Body of pancreas (tissue), 4 donors: ENCODE measurements around the gene BRD1. TPM values are rescaled to one million over a fixed set of nuclear protein-coding genes. Genes with fewer than 3 reads are reported as not detected.

Experiments used
- ATAC-seq: fragments of 150-250 bp; one replicate; pipeline ENCODE4 v1.9.1; 2016
- DNase-seq, 4 donors: peaks; one replicate each; pipeline ENCODE4 v3.0.0-alpha.2; 2019
- H3K27ac ChIP-seq, 4 donors: fragments of 200-600 bp; sonication (generic); 1 replicate in 3 of 4; 2 replicates in 1 of 4; pipeline versions ENCODE4 v1.5.1 to v1.6.1; 2016 to 2019; ENCODE audit warnings: mild to moderate bottlenecking in 1 of 4, mixed read lengths in 1 of 4, moderate library complexity in 1 of 4
- H3K27me3 ChIP-seq, 2 donors: fragments of 200-600 bp; sonication (generic); one replicate each; pipeline ENCODE4 v1.6.0; 2016; ENCODE audit warnings: mild to moderate bottlenecking in 1 of 2
- H3K36me3 ChIP-seq, 2 donors: fragments of 200-600 bp; sonication (generic); replicated peaks in 1 of 2; 2 replicates each; pipeline ENCODE4 v1.5.1; 2016; ENCODE audit warnings: low read depth in 2 of 2; ENCODE audit not compliant: insufficient read depth in 1 of 2
- H3K4me1 ChIP-seq: fragments of 200-600 bp; sonication (generic); one replicate; pipeline ENCODE4 v1.6.0; 2016
- H3K4me3 ChIP-seq, 2 donors: fragments of 200-600 bp; sonication (generic); 1 replicate in 1 of 2; 2 replicates in 1 of 2; pipeline ENCODE4 v1.5.1; 2016 to 2019
- H3K9me3 ChIP-seq, 3 donors: fragments of 200-600 bp; sonication (generic); 1 replicate in 2 of 3; 2 replicates in 1 of 3; pipeline ENCODE4 v1.5.1; 2016
- POLR2A ChIP-seq, 3 donors: fragments of 450-650 bp; IDR thresholded peaks; one replicate each; pipeline ENCODE4 v1.6.1; 2016; ENCODE audit warnings: antibody characterized with exemption in 3 of 3, mild to moderate bottlenecking in 2 of 3
- WGBS, 2 donors: methylation state at CpG; one replicate each; pipeline ENCODE4 v1.1.5; 2017; 5-methylcytosine and 5-hydroxymethylcytosine counted together
- intact Hi-C: fragments of 100-400 bp; cut with DNase I; formaldehyde crosslinking; loops from one replicate; pipeline ENCODE4 v1.15.1; 2023
- total RNA-seq, 2 donors: library from RNA; depleted of rRNA; stranded (reverse); fragments of >200 nt; gene quantifications; one replicate each; pipeline ENCODE4 v1.1.0, GENCODE V29; 2016
- TF ChIP-seq, protein P1 (sequence below), 7 experiments: fragments of 450-650 bp in 4 of 7; fragments of 200-600 bp in 3 of 7; sonication (generic) in 3 of 7; IDR thresholded peaks; one replicate each; pipeline ENCODE4 v1.5.1; 2016 to 2019; ENCODE audit warnings: antibody characterized with exemption in 7 of 7

Gene BRD1
- total RNA-seq, 2 donors from 2014 or later, result 21.8 to 36.9 TPM

DNA sequence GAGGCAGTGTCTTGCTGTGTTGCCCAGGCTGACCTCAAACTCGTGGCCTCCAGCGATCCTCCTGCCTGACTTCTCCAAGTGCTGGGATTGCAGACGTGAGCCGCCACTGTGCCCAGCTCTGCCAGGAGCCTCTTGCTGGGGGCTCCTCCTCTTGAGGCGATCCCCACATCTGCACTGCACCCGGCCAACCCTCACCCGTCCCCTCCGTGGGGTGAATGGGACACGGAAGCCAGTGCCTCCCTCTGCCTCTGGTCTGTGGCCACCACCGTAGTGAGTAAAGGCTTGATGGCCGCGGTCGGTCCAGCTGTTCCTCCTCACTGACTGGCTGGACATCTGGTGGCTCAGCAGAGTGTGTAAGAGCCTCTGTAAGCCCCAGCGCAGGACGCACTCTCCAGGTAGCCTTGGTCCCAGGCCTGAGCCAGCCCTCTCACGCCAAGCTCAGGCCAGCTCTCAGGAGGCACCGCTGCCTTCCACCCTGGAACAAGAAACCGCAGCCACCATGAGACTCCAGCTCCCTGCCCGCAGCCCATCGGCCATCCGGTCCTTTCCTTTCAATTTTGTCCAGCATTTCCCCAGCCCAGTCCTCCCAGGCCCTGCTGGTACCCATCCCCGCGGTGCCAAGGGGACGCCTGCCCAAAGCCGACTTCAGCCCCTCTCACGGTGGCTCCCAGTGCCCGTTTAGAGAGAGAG is 100.3 kb downstream of the BRD1 start:
- H3K27ac ChIP-seq, result no peak overlapping the region
- no peak for DNase-seq
- no peak overlapping the region for H3K4me3 ChIP-seq
- no peak for ATAC-seq
- intact Hi-C loops, result no loop called here
- peaks cover 6% of the 10 kb centered on the region for H3K4me1 ChIP-seq
- peaks cover 0 to 11% of the 10 kb centered on the region in 2 donors for H3K27me3 ChIP-seq
- TF ChIP-seq, protein P1, sequence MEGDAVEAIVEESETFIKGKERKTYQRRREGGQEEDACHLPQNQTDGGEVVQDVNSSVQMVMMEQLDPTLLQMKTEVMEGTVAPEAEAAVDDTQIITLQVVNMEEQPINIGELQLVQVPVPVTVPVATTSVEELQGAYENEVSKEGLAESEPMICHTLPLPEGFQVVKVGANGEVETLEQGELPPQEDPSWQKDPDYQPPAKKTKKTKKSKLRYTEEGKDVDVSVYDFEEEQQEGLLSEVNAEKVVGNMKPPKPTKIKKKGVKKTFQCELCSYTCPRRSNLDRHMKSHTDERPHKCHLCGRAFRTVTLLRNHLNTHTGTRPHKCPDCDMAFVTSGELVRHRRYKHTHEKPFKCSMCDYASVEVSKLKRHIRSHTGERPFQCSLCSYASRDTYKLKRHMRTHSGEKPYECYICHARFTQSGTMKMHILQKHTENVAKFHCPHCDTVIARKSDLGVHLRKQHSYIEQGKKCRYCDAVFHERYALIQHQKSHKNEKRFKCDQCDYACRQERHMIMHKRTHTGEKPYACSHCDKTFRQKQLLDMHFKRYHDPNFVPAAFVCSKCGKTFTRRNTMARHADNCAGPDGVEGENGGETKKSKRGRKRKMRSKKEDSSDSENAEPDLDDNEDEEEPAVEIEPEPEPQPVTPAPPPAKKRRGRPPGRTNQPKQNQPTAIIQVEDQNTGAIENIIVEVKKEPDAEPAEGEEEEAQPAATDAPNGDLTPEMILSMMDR (IDR thresholded peaks at IDR 0.05), result no peak
- TF ChIP-seq POLR2A (IDR thresholded peaks at IDR 0.05), result no peak
- no peaks in the 10 kb centered on the region for H3K9me3 ChIP-seq
- no peaks in the 10 kb centered on the region for H3K36me3 ChIP-seq
- 59 to 63% methylated on average over 15 to 24 of the region's 27 CpGs for WGBS, 2 donors

DNA sequence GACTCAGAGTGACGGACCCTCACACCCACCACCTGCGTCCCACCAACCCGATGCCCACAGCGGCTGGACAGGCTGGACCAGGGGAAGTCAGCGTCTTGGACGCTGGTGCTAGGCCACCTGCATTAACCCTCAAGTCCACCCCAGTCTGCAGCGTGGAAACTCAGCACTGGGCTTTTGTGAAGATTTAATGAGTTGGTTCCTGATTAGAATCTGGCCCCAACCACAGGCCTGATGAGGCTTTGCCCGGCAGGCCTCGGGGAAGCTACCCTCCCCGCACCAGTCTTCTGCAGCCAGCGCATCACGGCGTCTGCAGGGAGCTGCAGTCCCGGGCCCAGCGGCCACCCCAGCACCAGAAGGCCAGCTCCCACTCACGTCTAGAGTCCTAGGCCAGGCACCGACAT is 101.0 kb downstream of the BRD1 start:
- Histone ChIP-seq H3K9me3 (no peaks in the 10 kb centered on the region), H3K27me3 (peaks cover 0 to 11% of the 10 kb centered on the region in 2 donors), H3K4me1 (peaks cover 6% of the 10 kb centered on the region), H3K27ac (no peak overlapping the region), H3K4me3 (no peak overlapping the region), H3K36me3 (no peaks in the 10 kb centered on the region)
- WGBS, 2 donors, result 41 to 61% methylated on average over 5 to 17 of the region's 17 CpGs
- DNase-seq, result no peak
- no peak for TF ChIP-seq POLR2A (IDR thresholded peaks at IDR 0.05)
- TF ChIP-seq, protein P1 (IDR thresholded peaks at IDR 0.05), result no peak
- intact Hi-C loops, result no loop called here
- no peak for ATAC-seq

DNA sequence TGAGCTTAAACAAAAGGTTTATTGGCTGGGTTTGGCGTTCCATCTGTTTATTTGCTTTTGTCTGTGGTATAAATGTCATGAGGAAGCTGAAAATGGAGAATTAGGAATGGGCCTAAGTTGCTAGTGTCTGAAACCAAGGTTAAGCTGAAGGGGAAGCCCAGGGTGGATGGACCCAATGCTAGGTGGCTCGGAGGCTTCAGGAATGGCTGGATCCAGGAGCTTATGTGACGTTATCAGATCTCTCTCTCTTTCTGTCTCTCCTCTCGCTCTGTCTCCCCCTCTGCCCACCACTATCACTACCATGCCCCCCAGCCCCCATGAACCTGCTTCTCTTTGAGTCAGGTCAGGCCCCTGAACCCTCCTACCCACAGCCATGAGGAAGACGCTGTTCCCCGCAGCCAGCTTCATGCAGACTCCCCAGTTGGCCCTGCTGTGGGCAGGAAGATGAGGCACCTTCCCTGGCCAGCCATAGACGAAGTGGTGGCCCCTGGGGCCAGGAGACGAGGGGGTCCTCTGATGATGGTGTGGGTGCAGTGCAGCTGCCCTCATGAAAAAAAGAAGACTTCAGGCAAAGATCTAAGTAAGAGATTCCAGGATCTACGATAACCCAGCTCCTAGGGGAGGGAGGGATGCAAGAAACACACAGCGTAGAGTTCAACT is 101.5 kb downstream of the BRD1 start:
- Histone ChIP-seq H3K36me3 (no peaks in the 10 kb centered on the region), H3K27ac (no peak overlapping the region), H3K9me3 (no peaks in the 10 kb centered on the region), H3K27me3 (peaks cover 0 to 11% of the 10 kb centered on the region in 2 donors), H3K4me1 (peaks cover 6% of the 10 kb centered on the region), H3K4me3 (no peak overlapping the region)
- 57 to 60% methylated on average over 10 of the region's 10 CpGs for WGBS, 2 donors
- TF ChIP-seq POLR2A (IDR thresholded peaks at IDR 0.05), result no peak
- TF ChIP-seq, protein P1 (IDR thresholded peaks at IDR 0.05), result no peak
- no peak for DNase-seq
- ATAC-seq, result no peak
- intact Hi-C loops, result no loop called here

DNA sequence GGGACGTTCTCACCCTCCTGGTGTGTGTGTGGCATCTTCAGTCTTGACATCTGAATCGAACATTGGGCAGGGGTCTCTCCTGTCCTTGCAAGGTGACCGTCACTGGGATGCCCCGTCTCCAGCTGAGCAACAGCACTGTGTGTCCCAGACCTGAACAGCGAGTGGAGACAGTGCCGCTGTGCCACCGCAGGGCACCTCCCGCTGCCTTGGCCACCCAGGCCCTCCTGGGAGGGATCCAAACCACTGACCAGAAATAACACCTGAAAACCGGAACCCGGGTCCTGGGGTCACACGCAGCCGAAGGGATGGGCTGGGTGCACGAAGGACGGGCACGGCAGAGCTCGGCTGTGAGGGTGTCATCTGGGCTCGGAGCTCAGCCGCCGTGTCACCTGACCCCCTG is 102.2 kb downstream of the BRD1 start:
- TF ChIP-seq, protein P1 (IDR thresholded peaks at IDR 0.05), result no peak
- TF ChIP-seq POLR2A (IDR thresholded peaks at IDR 0.05), result no peak
- Histone ChIP-seq H3K36me3 (no peaks in the 10 kb centered on the region), H3K27me3 (peaks cover 0 to 11% of the 10 kb centered on the region in 2 donors), H3K9me3 (no peaks in the 10 kb centered on the region), H3K4me1 (peaks cover 6% of the 10 kb centered on the region), H3K4me3 (no peak overlapping the region), H3K27ac (no peak overlapping the region)
- ATAC-seq, result no peak
- no peak for DNase-seq
- intact Hi-C loops, result no loop called here
- WGBS, 2 donors, result 40 to 65% methylated on average over 1 to 19 of the region's 19 CpGs
